Measurements from ENCODE around the gene UTRN. TPM values are rescaled to one million over a fixed set of nuclear protein-coding genes. Genes with fewer than 3 reads are reported as not detected.

Gene UTRN
- total RNA-seq, 3 donors from 2014 or later, result 88.9 to 107 (median 94.0) TPM

- ATAC-seq, result no peak
- TF ChIP-seq CTCF (IDR thresholded peaks at IDR 0.05), result no peak
- intact Hi-C loops (cut with DNase I, micrococcal nuclease), result loop anchor here in 1 of 2 donors (10.0 kb wide), 1 partner anchor 70 kb away; no protein-coding TSS in a partner anchor
These were observed 705 bp upstream of the UTRN start for GRCh38 chr6:144284478-144284782.

GRCh38 chr6:144285548-144285797, 338 bp downstream of the UTRN start:
- H3K36me3 ChIP-seq (ENCODE audit: low read depth), result no peaks in the 10 kb centered on the region
- H3K4me1 ChIP-seq (ENCODE audit: low read depth), result peaks cover 5% of the 10 kb centered on the region
- peak overlapping the region; percentile 35 for H3K4me3 ChIP-seq
- TF ChIP-seq CTCF (IDR thresholded peaks at IDR 0.05), result no peak
- H3K9me3 ChIP-seq, result no peaks in the 10 kb centered on the region
- DNase-seq (no peak), ATAC-seq (peak; percentile 46)
- intact Hi-C loops (cut with DNase I, micrococcal nuclease), result loop anchor here in 1 of 2 donors (10.0 kb wide), 1 partner anchor 71 kb away; no protein-coding TSS in a partner anchor

More at GRCh38 chr6:144284478-144284782, 705 bp upstream of the UTRN start:
- H3K4me1 ChIP-seq (ENCODE audit: low read depth), result peaks cover 5% of the 10 kb centered on the region
- no peaks in the 10 kb centered on the region for H3K9me3 ChIP-seq
- no peak for DNase-seq
- no peaks in the 10 kb centered on the region for H3K36me3 ChIP-seq (ENCODE audit: low read depth)
- H3K4me3 ChIP-seq, result peak overlapping the region; percentile 35

GRCh38 chr6:144285798-144286502, 815 bp downstream of the UTRN start:
- peak overlapping the region; percentile 35 for H3K4me3 ChIP-seq
- TF ChIP-seq CTCF (IDR thresholded peaks at IDR 0.05), result no peak
- peak; percentile 69 for ATAC-seq
- peaks cover 5% of the 10 kb centered on the region for H3K4me1 ChIP-seq (ENCODE audit: low read depth)
- peak; percentile 74 to 84 (median 82) for DNase-seq
- intact Hi-C loops (cut with DNase I, micrococcal nuclease), result loop anchor here in 1 of 2 donors (10.0 kb wide), 1 partner anchor 71 kb away; no protein-coding TSS in a partner anchor
- H3K9me3 ChIP-seq, result no peaks in the 10 kb centered on the region
- H3K36me3 ChIP-seq (ENCODE audit: low read depth), result no peaks in the 10 kb centered on the region

- intact Hi-C loops (cut with DNase I, micrococcal nuclease), result loop anchor here in 1 of 2 donors (10.0 kb wide), 1 partner anchor 72 kb away; no protein-coding TSS in a partner anchor
- peak; percentile 79 to 81 (median 80) for DNase-seq
- no peak for TF ChIP-seq CTCF (IDR thresholded peaks at IDR 0.05)
- ATAC-seq, result peak; percentile 51
- Histone ChIP-seq H3K9me3 (no peaks in the 10 kb centered on the region), H3K4me1 (ENCODE audit: low read depth) (peaks cover 5% of the 10 kb centered on the region), H3K36me3 (ENCODE audit: low read depth) (no peaks in the 10 kb centered on the region), H3K4me3 (peak overlapping the region; percentile 35)
These were observed 1.6 kb downstream of the UTRN start for GRCh38 chr6:144286503-144287393.

- intact Hi-C loops (cut with DNase I, micrococcal nuclease), result loop anchor here in 1 of 2 donors (10.0 kb wide), 1 partner anchor 74 kb away; no protein-coding TSS in a partner anchor
- DNase-seq (no peak), ATAC-seq (no peak)
- Histone ChIP-seq H3K4me3 (no peak overlapping the region), H3K4me1 (ENCODE audit: low read depth) (peaks cover 5% of the 10 kb centered on the region), H3K36me3 (ENCODE audit: low read depth) (no peaks in the 10 kb centered on the region), H3K9me3 (no peaks in the 10 kb centered on the region)
- TF ChIP-seq CTCF (IDR thresholded peaks at IDR 0.05), result no peak
These were observed 3.9 kb downstream of the UTRN start for GRCh38 chr6:144289006-144289405.

Data from mucosa of descending colon (tissue), 3 donors.